HG03575 (cell line): ENCODE data around the gene RELN.

Experiments
- ATAC-seq: cut with Tn5 transposase; IDR thresholded peaks from one replicate; pipeline ENCODE4 v1.9.1; 2021; ENCODE audit not compliant: unreplicated experiment, insufficient number of reproducible peaks, low FRiP score; ENCODE audit errors: extremely low read depth

Gene RELN

GRCh38 chr7:103771294-103771693, 218.2 kb downstream of the RELN start:
- ATAC-seq = no peak

GRCh38 chr7:103766660-103767059, 222.8 kb downstream of the RELN start:
- ATAC-seq = no peak

GRCh38 chr7:103765901-103766300, 223.6 kb downstream of the RELN start:
- ATAC-seq = no peak

GRCh38 chr7:103764901-103765300, 224.6 kb downstream of the RELN start:
- ATAC-seq = no peak

GRCh38 chr7:103762877-103763276, 226.6 kb downstream of the RELN start:
- no peak for ATAC-seq

- ATAC-seq = no peak
These were observed 227.2 kb downstream of the RELN start for GRCh38 chr7:103762065-103762760.

- no peak for ATAC-seq
These were observed 236.5 kb downstream of the RELN start for GRCh38 chr7:103752995-103753394.

- ATAC-seq = no peak
These were observed 238.1 kb downstream of the RELN start for GRCh38 chr7:103751311-103751880.

- ATAC-seq = no peak
These were observed 240.8 kb downstream of the RELN start for GRCh38 chr7:103748680-103749079.

GRCh38 chr7:103735377-103735776, 254.1 kb downstream of the RELN start:
- ATAC-seq = no peak

- no peak for ATAC-seq
These were observed 258.3 kb downstream of the RELN start for GRCh38 chr7:103731169-103731568.

- ATAC-seq = no peak
These were observed 260.4 kb downstream of the RELN start for GRCh38 chr7:103729026-103729425.

- ATAC-seq = no peak
These were observed 261.4 kb downstream of the RELN start for GRCh38 chr7:103727982-103728610.

- no peak for ATAC-seq
These were observed 270.4 kb downstream of the RELN start for GRCh38 chr7:103719070-103719469.

- no peak for ATAC-seq
These were observed 270.9 kb downstream of the RELN start for GRCh38 chr7:103718482-103719061.

GRCh38 chr7:103717574-103717973, 271.9 kb downstream of the RELN start:
- no peak for ATAC-seq

GRCh38 chr7:103715376-103716120, 273.9 kb downstream of the RELN start:
- no peak for ATAC-seq

GRCh38 chr7:103714376-103714927, 275.0 kb downstream of the RELN start:
- no peak for ATAC-seq
